Uterus (tissue), 4 donors: Measurements from ENCODE around the gene GAPVD1. TPM values are rescaled to one million over a fixed set of nuclear protein-coding genes. Genes with fewer than 3 reads are reported as not detected.
"Not testable (repeated sequence)": the region's sequence is repeated elsewhere in the genome, so short reads cannot be mapped to it uniquely, and the experiment has no call there.

Experiments used
- DNase-seq, 2 donors: peaks; one replicate each; pipeline ENCODE4 v3.0.0-alpha.2; 2019 to 2020
- H3K27ac ChIP-seq, 2 donors: fragments of 200-600 bp; sonication (generic); 1 replicate in 1 of 2; 2 replicates in 1 of 2; pipeline ENCODE4 v1.5.1; 2016 to 2018
- H3K27me3 ChIP-seq, 2 donors: fragments of 200-600 bp; sonication (generic); one replicate each; pipeline ENCODE4 v1.5.1; 2018 to 2019; ENCODE audit warnings: control low read depth in 1 of 2
- H3K36me3 ChIP-seq, 2 donors: fragments of 200-600 bp; sonication (generic); one replicate each; pipeline ENCODE4 v1.5.1; 2019; ENCODE audit warnings: control low read depth in 1 of 2
- H3K4me1 ChIP-seq, 2 donors: fragments of 200-600 bp; sonication (generic); one replicate each; pipeline ENCODE4 v1.5.1; 2018 to 2019; ENCODE audit warnings: control low read depth in 1 of 2
- H3K4me3 ChIP-seq, 2 donors: fragments of 200-600 bp; sonication (generic); 1 replicate in 1 of 2; 2 replicates in 1 of 2; pipeline ENCODE4 v1.5.1; 2018 to 2019; ENCODE audit warnings: mild to moderate bottlenecking in 1 of 2
- H3K9me3 ChIP-seq, 2 donors: fragments of 200-600 bp; sonication (generic); one replicate each; pipeline ENCODE4 v1.5.1; 2019; ENCODE audit warnings: control low read depth in 1 of 2
- CTCF ChIP-seq, 4 experiments: fragments of 200-600 bp in 2 of 4; fragments of 450-650 bp in 2 of 4; sonication (generic) in 2 of 4; IDR thresholded peaks; one replicate each; pipeline ENCODE4 v1.5.1; 2016 to 2019; ENCODE audit warnings: antibody characterized with exemption in 4 of 4, mild to moderate bottlenecking in 2 of 4, moderate library complexity in 1 of 4
- POLR2A ChIP-seq, 2 donors: fragments of 450-650 bp; IDR thresholded peaks; one replicate each; pipeline ENCODE4 v1.6.1; 2016; ENCODE audit warnings: antibody characterized with exemption in 2 of 2, mild to moderate bottlenecking in 1 of 2, moderate library complexity in 1 of 2
- intact Hi-C: fragments of 100-400 bp; cut with DNase I; formaldehyde crosslinking; loops from one replicate; pipeline ENCODE4 v1.15.1; 2023; ENCODE audit warnings: low total_unique reads
- total RNA-seq, 4 donors: library from RNA; depleted of rRNA in 3 of 4; stranded (reverse); fragments of >200 nt in 3 of 4; gene quantifications; one replicate each; pipeline versions ENCODE4 v1.1.0 to v1.2.4, GENCODE V29; 2014 to 2023
- donor health status: DM: yes; HTN: yes; CAD: no.

GAPVD1 gene
- total RNA-seq, 4 donors from 2014 or later = 41.0 to 73.8 (median 64.0) TPM

DNA sequence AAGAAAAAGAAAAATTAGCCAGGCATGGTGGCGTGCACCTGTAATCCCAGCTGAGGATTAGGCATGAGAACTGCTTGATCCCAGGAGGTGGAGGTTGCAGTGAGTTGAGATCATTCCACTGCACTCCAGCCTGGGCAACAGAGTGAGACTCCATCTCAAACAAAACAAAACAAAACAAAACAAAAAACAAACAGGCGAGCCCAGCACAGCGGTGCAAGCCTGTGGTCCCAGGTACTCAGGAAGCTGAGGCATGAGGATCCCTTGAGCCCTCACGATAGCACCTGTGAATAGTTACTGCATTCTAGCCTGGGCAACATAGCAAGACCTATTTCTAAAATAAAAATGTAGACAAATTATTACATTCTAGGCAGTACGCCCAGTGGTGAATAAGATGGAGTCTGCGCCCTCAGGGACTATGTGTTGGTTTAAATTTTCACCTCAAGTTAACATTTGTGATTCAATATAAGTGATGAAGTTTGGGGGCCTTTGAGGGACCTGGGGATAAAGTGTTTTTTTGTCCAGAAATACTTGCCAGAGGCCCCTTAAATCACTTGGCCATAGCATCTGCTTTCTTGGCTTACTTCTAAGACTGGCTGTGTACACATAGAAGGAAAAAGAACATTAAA is 3.4 kb upstream of the GAPVD1 start:
- intact Hi-C loops = no loop called here

GRCh38 chr9:125258832-125259534 is 2.6 kb upstream of the GAPVD1 start:
- no peak for TF ChIP-seq POLR2A (IDR thresholded peaks at IDR 0.05)
- TF ChIP-seq CTCF (IDR thresholded peaks at IDR 0.05) = no peak
- H3K9me3 ChIP-seq = no peaks in the 10 kb centered on the region
- H3K27me3 ChIP-seq = no peaks in the 10 kb centered on the region
- no peaks in the 10 kb centered on the region for H3K36me3 ChIP-seq
- H3K4me3 ChIP-seq = no peak overlapping the region
- H3K4me1 ChIP-seq = no peaks in the 10 kb centered on the region
- intact Hi-C loops = no loop called here
- no peak overlapping the region for H3K27ac ChIP-seq
- DNase-seq = no peak

More for the DNA sequence above, 3.4 kb upstream of the GAPVD1 start:
- Histone ChIP-seq H3K27ac (no peak overlapping the region), H3K4me1 (no peaks in the 10 kb centered on the region), H3K36me3 (no peaks in the 10 kb centered on the region), H3K4me3 (no peak overlapping the region), H3K9me3 (no peaks in the 10 kb centered on the region), H3K27me3 (no peaks in the 10 kb centered on the region)
- TF ChIP-seq CTCF (IDR thresholded peaks at IDR 0.05) = no peak
- TF ChIP-seq POLR2A (IDR thresholded peaks at IDR 0.05) = no peak
- no peak for DNase-seq

GRCh38 chr9:125260561-125260960 is 1.1 kb upstream of the GAPVD1 start:
- H3K4me3 ChIP-seq = no peak overlapping the region
- no peak overlapping the region for H3K27ac ChIP-seq
- no peaks in the 10 kb centered on the region for H3K4me1 ChIP-seq
- H3K27me3 ChIP-seq = no peaks in the 10 kb centered on the region
- H3K9me3 ChIP-seq = no peaks in the 10 kb centered on the region
- intact Hi-C loops = no loop called here
- DNase-seq = no peak
- TF ChIP-seq CTCF (IDR thresholded peaks at IDR 0.05) (no peak), POLR2A (IDR thresholded peaks at IDR 0.05) (no peak)
- no peaks in the 10 kb centered on the region for H3K36me3 ChIP-seq

- no peaks in the 10 kb centered on the region for H3K9me3 ChIP-seq
- intact Hi-C loops = no loop called here
- no peaks in the 10 kb centered on the region for H3K27me3 ChIP-seq
- peak overlapping the region; percentile 76 to 87 for H3K4me3 ChIP-seq
- peak overlapping the region; percentile 47 to 82 for H3K27ac ChIP-seq
- DNase-seq = no peak
- TF ChIP-seq CTCF (IDR thresholded peaks at IDR 0.05) = no peak
- TF ChIP-seq POLR2A (IDR thresholded peaks at IDR 0.05) = no peak
- H3K4me1 ChIP-seq = no peaks in the 10 kb centered on the region
- H3K36me3 ChIP-seq = no peaks in the 10 kb centered on the region
Measured at GRCh38 chr9:125262294-125262991, 817 bp downstream of the GAPVD1 start.

GRCh38 chr9:125264068-125264467 is 2.4 kb downstream of the GAPVD1 start:
- H3K4me3 ChIP-seq, intact Hi-C loops, H3K36me3 ChIP-seq, DNase-seq, H3K27ac ChIP-seq, H3K4me1 ChIP-seq, H3K27me3 ChIP-seq, H3K9me3 ChIP-seq: not testable (repeated sequence)
